GM12878 (cell line): Measurements from ENCODE around the gene FERMT3. TPM values are rescaled to one million over a fixed set of nuclear protein-coding genes. Genes with fewer than 3 reads are reported as not detected.

Experiments used
- BACH1 ChIP-seq: fragments of 450-650 bp; IDR thresholded peaks from 2 replicates; pipeline ENCODE4 v1.6.1; 2017; ENCODE audit warnings: mild to moderate bottlenecking, borderline replicate concordance
- CUX1 ChIP-seq: IDR thresholded peaks from 2 replicates; pipeline ENCODE4 v1.6.1; 2012; ENCODE audit warnings: improper control_type of control experiment, low read depth, low read length; ENCODE audit not compliant: insufficient replicate concordance
- EED ChIP-seq: sonication (generic); IDR thresholded peaks from 2 replicates; pipeline ENCODE4 v1.6.1; 2016; ENCODE audit warnings: antibody characterized with exemption, low read depth
- FOXM1 ChIP-seq: IDR thresholded peaks from 2 replicates; pipeline ENCODE4 v1.6.1; 2012; ENCODE audit warnings: low read depth, mild to moderate bottlenecking, inconsistent platforms, low read length, moderate library complexity
- HDGF ChIP-seq: fragments of 450-650 bp; IDR thresholded peaks from 2 replicates; pipeline ENCODE4 v1.6.1; 2016; ENCODE audit warnings: antibody characterized with exemption
- IKZF1 ChIP-seq: fragments of 450-650 bp; conservative IDR thresholded peaks from 2 replicates; pipeline ENCODE4 v1.6.1; 2017; ENCODE audit warnings: antibody characterized with exemption, mild to moderate bottlenecking
- IKZF2 ChIP-seq, 2 experiments: fragments of 450-650 bp; IDR thresholded peaks; 2 replicates each; pipeline ENCODE4 v1.6.1; 2017; ENCODE audit warnings: mild to moderate bottlenecking in 2 of 2, moderate library complexity in 2 of 2
- JUNB ChIP-seq: IDR thresholded peaks from 2 replicates; pipeline ENCODE4 v1.6.1; 2016; ENCODE audit warnings: antibody characterized with exemption, mild to moderate bottlenecking
- NFYA ChIP-seq: IDR thresholded peaks from 2 replicates; pipeline ENCODE4 v1.6.1; 2011; ENCODE audit warnings: low read depth, mild to moderate bottlenecking, low read length, improper control_type of control experiment, borderline replicate concordance
- NR2C2 ChIP-seq: IDR thresholded peaks from 2 replicates; pipeline ENCODE4 v1.6.1; 2011; ENCODE audit warnings: borderline replicate concordance, low read depth; ENCODE audit not compliant: control insufficient read depth, insufficient read length
- NR2F1 ChIP-seq: fragments of 450-650 bp; conservative IDR thresholded peaks from 2 replicates; pipeline ENCODE4 v1.6.1; 2017; ENCODE audit warnings: mild to moderate bottlenecking
- PKNOX1 ChIP-seq: fragments of 450-650 bp; IDR thresholded peaks from 2 replicates; pipeline ENCODE4 v1.6.1; 2016; ENCODE audit warnings: mild to moderate bottlenecking
- POLR2AphosphoS5 ChIP-seq: IDR thresholded peaks from 2 replicates; pipeline ENCODE4 v1.6.1; 2011; ENCODE audit warnings: mild to moderate bottlenecking, low read length, inconsistent platforms
- POU2F2 ChIP-seq: IDR thresholded peaks from 3 replicates; pipeline ENCODE4 v1.6.1; 2011; ENCODE audit warnings: low read depth, mild to moderate bottlenecking, low read length, borderline replicate concordance
- REST ChIP-seq: IDR thresholded peaks from 2 replicates; pipeline ENCODE4 v1.6.1; 2012; ENCODE audit warnings: mild to moderate bottlenecking, low read depth, low read length
- RUNX3 ChIP-seq: IDR thresholded peaks from 2 replicates; pipeline ENCODE4 v1.6.1; 2012; ENCODE audit warnings: low read length, inconsistent platforms
- SMAD5 ChIP-seq: IDR thresholded peaks from 2 replicates; pipeline ENCODE4 v1.6.1; 2016; ENCODE audit warnings: antibody characterized with exemption, low read depth
- SPI1 ChIP-seq: IDR thresholded peaks from 2 replicates; pipeline ENCODE4 v1.6.1; 2011; ENCODE audit warnings: low read depth, mild to moderate bottlenecking, low read length, moderate library complexity, borderline replicate concordance; ENCODE audit not compliant: insufficient read depth
- SRF ChIP-seq, 2 experiments: IDR thresholded peaks; 2 replicates each; pipeline ENCODE4 v1.6.1; 2011; ENCODE audit warnings: low read depth in 2 of 2, low read length in 2 of 2, mild to moderate bottlenecking in 1 of 2, moderate library complexity in 1 of 2
- TCF12 ChIP-seq: IDR thresholded peaks from 2 replicates; pipeline ENCODE4 v1.6.1; 2011; ENCODE audit warnings: low read depth, mild to moderate bottlenecking, low read length
- TCF3 ChIP-seq: IDR thresholded peaks from 2 replicates; pipeline ENCODE4 v1.6.1; 2012; ENCODE audit warnings: low read depth, mild to moderate bottlenecking, low read length, borderline replicate concordance; ENCODE audit not compliant: insufficient read depth
- polyA plus RNA-seq, 11 experiments: library from polyadenylated mRNA; depleted of rRNA in 4 of 11; unstranded in 6 of 11; stranded (reverse) in 5 of 11; fragments of >200 nt; fragmentation: Nextera tagmentation in 4 of 11; fragmentation: Illumina TruSeq in 1 of 11; extraction: Ambion mirVana in 4 of 11; extraction: Trizol in 1 of 11; gene quantifications; 1 replicate in 1 of 11; 2 replicates in 10 of 11; pipeline versions ENCODE4 v1.2.1 to v1.2.3, GENCODE V29; 2011 to 2016; ENCODE audit warnings: inconsistent platforms in 2 of 11, missing spikeins in 2 of 11, low read depth in 1 of 11
- total RNA-seq, 4 experiments: library from RNA; depleted of rRNA in 3 of 4; stranded (reverse); fragments of >200 nt in 3 of 4; fragmentation: Illumina TruSeq in 1 of 4; extraction: Trizol in 1 of 4; gene quantifications; 2 replicates each; pipeline versions ENCODE4 v1.2.1 to v1.2.3, GENCODE V29; 2013 to 2021
- TF ChIP-seq, protein P1 (sequence below): IDR thresholded peaks from 2 replicates; pipeline ENCODE4 v1.6.1; 2011; ENCODE audit warnings: low read depth, mild to moderate bottlenecking, low read length, moderate library complexity, borderline replicate concordance; ENCODE audit errors: extremely low read depth

Gene FERMT3
- total and polyA plus RNA-seq, 10 of the 15 experiments (the other 5 are each of a cell fraction or from before 2014, with no cell fraction given), result 2.0 to 211 (median 114) TPM

DNA sequence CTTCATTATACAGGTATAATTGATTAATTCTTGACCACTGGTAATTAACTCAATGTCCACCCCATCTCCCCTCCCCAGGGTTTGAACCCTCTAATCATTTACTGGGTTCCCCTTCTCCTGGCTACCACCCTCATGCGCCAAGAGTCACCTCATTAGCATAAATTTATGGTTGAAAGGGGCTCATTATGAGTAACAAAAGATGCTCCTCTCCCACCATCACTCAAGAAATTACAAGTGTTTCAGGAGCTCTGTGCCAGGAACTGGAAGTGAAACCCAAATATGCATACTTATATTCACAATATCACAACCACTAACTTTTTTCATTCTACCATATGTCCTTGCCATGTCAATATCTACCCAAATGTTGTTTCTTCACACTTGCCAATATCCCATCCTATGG lies 28.3 kb upstream of the FERMT3 start (continued):
- TF ChIP-seq NR2F1 (0 out of 2 replicates have a peak, but pooled peaks have one; percentile 23), SPI1 (peak; percentile 79), TCF12 (no peak), TCF3 (no peak), FOXM1 (no peak), SMAD5 (no peak), JUNB (peak; percentile 64), EED (no peak), IKZF2 (IDR thresholded peaks at IDR 0.05) (peak in 1 of 2 experiments; percentile 30; a peak in 2 of 4 replicates), IKZF1 (0 out of 2 replicates have a peak, but pooled peaks have one; percentile 21), REST (no peak), BACH1 (no peak), POU2F2 (peak; percentile 71; the same call in 2 of the 3 replicates), NR2C2 (no peak), CUX1 (no peak), POLR2AphosphoS5 (no peak), SRF (IDR thresholded peaks at IDR 0.05; ENCODE audit: low read depth in 2 of 2, low read length in 2 of 2) (0 out of 4 replicates have a peak, but pooled peaks of 1 of the 2 experiments have one; percentile 9), HDGF (no peak), PKNOX1 (peak; percentile 59; the same call in 1 of the 2 replicates), RUNX3 (peak; percentile 62; the same call in 1 of the 2 replicates), NFYA (no peak)
- TF ChIP-seq, protein P1, sequence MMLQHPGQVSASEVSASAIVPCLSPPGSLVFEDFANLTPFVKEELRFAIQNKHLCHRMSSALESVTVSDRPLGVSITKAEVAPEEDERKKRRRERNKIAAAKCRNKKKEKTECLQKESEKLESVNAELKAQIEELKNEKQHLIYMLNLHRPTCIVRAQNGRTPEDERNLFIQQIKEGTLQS, result no peak
